Liver (tissue), 9 donors: ENCODE results near the gene SNAP47. TPM values are rescaled to one million over a fixed set of nuclear protein-coding genes. Genes with fewer than 3 reads are reported as not detected.

Source experiments
- DNase-seq: peaks from one replicate; pipeline ENCODE4 v3.0.0-alpha.2; 2017; ENCODE audit warnings: low spot score
- H3K27ac ChIP-seq, 2 donors: one replicate each; pipeline ENCODE4 v1.7.0; 2013; ENCODE audit warnings: inconsistent platforms in 2 of 2, low read length in 2 of 2, control low read depth in 1 of 2, low read depth in 1 of 2, mild to moderate bottlenecking in 1 of 2
- H3K27me3 ChIP-seq, 4 donors: one replicate each; pipeline versions ENCODE4 v1.6.1 to v1.7.0; 2013; ENCODE audit warnings: low read length in 3 of 4, inconsistent platforms in 1 of 4, mild to moderate bottlenecking in 1 of 4, moderate library complexity in 1 of 4; ENCODE audit not compliant: control insufficient read depth in 4 of 4, insufficient read depth in 4 of 4
- H3K36me3 ChIP-seq, 4 donors: one replicate each; pipeline versions ENCODE4 v1.6.1 to v1.7.0; 2013; ENCODE audit warnings: low read length in 3 of 4, mild to moderate bottlenecking in 3 of 4, low read depth in 1 of 4, moderate library complexity in 1 of 4; ENCODE audit not compliant: control insufficient read depth in 4 of 4, insufficient read depth in 3 of 4
- H3K4me1 ChIP-seq, 4 donors: one replicate each; pipeline versions ENCODE4 v1.6.1 to v1.7.0; 2013; ENCODE audit warnings: low read length in 3 of 4, mild to moderate bottlenecking in 3 of 4, moderate library complexity in 1 of 4; ENCODE audit not compliant: control insufficient read depth in 4 of 4, insufficient read depth in 4 of 4
- H3K4me3 ChIP-seq, 3 donors: one replicate each; pipeline versions ENCODE4 v1.6.1 to v1.7.0; 2013; ENCODE audit warnings: low read length in 3 of 3, control low read depth in 1 of 3, low read depth in 1 of 3, mild to moderate bottlenecking in 1 of 3
- H3K9ac ChIP-seq, 2 donors: one replicate each; pipeline ENCODE4 v1.7.0; 2013; ENCODE audit warnings: low read length in 2 of 2, mild to moderate bottlenecking in 2 of 2, moderate library complexity in 2 of 2, control low read depth in 1 of 2, low read depth in 1 of 2
- H3K9me3 ChIP-seq, 4 donors: one replicate each; pipeline versions ENCODE4 v1.6.1 to v1.7.0; 2013; ENCODE audit warnings: low read length in 3 of 4; ENCODE audit not compliant: control insufficient read depth in 4 of 4
- CTCF ChIP-seq: fragments of 150-350 bp; IDR thresholded peaks from 2 replicates; pipeline ENCODE4 v1.5.1; 2017; ENCODE audit warnings: improper control_type of control experiment, low read depth, low read length; ENCODE audit not compliant: missing input control
- EGR1 ChIP-seq, 2 donors: IDR thresholded peaks; 2 replicates each; pipeline ENCODE4 v1.6.1; 2016 to 2018; ENCODE audit warnings: antibody characterized with exemption in 2 of 2, low read depth in 2 of 2
- FOXA2 ChIP-seq: IDR thresholded peaks from 2 replicates; pipeline ENCODE4 v1.6.1; 2016; ENCODE audit warnings: antibody characterized with exemption
- GABPA ChIP-seq, 2 donors: IDR thresholded peaks in 1 of 2; conservative IDR thresholded peaks in 1 of 2; 2 replicates each; pipeline ENCODE4 v1.6.1; 2016; ENCODE audit warnings: antibody characterized with exemption in 2 of 2, mild to moderate bottlenecking in 1 of 2, moderate library complexity in 1 of 2
- HNF4A ChIP-seq, 2 donors: conservative IDR thresholded peaks; 2 replicates each; pipeline ENCODE4 v1.6.1; 2016; ENCODE audit warnings: antibody characterized with exemption in 2 of 2, mild to moderate bottlenecking in 2 of 2
- HNF4G ChIP-seq: IDR thresholded peaks from 2 replicates; pipeline ENCODE4 v1.6.1; 2016; ENCODE audit warnings: antibody characterized with exemption
- JUND ChIP-seq, 2 donors: IDR thresholded peaks; 2 replicates each; pipeline ENCODE4 v1.6.1; 2016; ENCODE audit warnings: antibody characterized with exemption in 2 of 2
- NR2F2 ChIP-seq: IDR thresholded peaks from 2 replicates; pipeline ENCODE4 v1.6.1; 2016; ENCODE audit warnings: antibody characterized with exemption
- RAD21 ChIP-seq, 2 donors: IDR thresholded peaks; 2 replicates each; pipeline ENCODE4 v1.6.1; 2016; ENCODE audit warnings: antibody characterized with exemption in 2 of 2, mild to moderate bottlenecking in 2 of 2
- REST ChIP-seq: IDR thresholded peaks from 2 replicates; pipeline ENCODE4 v1.6.1; 2016; ENCODE audit warnings: antibody characterized with exemption, mild to moderate bottlenecking
- RXRA ChIP-seq, 2 donors: IDR thresholded peaks; 2 replicates each; pipeline ENCODE4 v1.6.1; 2017 to 2018; ENCODE audit warnings: antibody characterized with exemption in 2 of 2, mild to moderate bottlenecking in 1 of 2
- TAF1 ChIP-seq: conservative IDR thresholded peaks from 2 replicates; pipeline ENCODE4 v1.6.1; 2016; ENCODE audit warnings: antibody characterized with exemption, mild to moderate bottlenecking
- YY1 ChIP-seq: IDR thresholded peaks from 2 replicates; pipeline ENCODE4 v1.6.1; 2016; ENCODE audit warnings: antibody characterized with exemption, mild to moderate bottlenecking
- ZBTB33 ChIP-seq: IDR thresholded peaks from 2 replicates; pipeline ENCODE4 v1.6.1; 2016; ENCODE audit warnings: antibody characterized with exemption
- WGBS: extraction: QIAGEN DNeasy Blood & Tissue Kit; methylation state at CpG from one replicate; pipeline ENCODE4 v1.1.7; 2013; 5-methylcytosine and 5-hydroxymethylcytosine counted together
- polyA plus RNA-seq, 2 donors: library from polyadenylated mRNA; stranded (reverse) in 1 of 2; unstranded in 1 of 2; fragments of 200-250 nt in 1 of 2; fragments of >200 nt in 1 of 2; fragmentation: Nextera tagmentation in 1 of 2; extraction: Ambion mirVana in 1 of 2; gene quantifications; one replicate each; pipeline versions ENCODE4 v1.2.1 to v1.2.3, GENCODE V29; 2013 to 2015
- total RNA-seq, 2 donors: library from RNA; depleted of rRNA; stranded (reverse); fragments of >200 nt; gene quantifications; one replicate each; pipeline ENCODE4 v1.2.3, GENCODE V29; 2014
- TF ChIP-seq, protein P1 (sequence below): IDR thresholded peaks from 2 replicates; pipeline ENCODE4 v1.6.1; 2016; ENCODE audit warnings: antibody characterized with exemption
- donor health status: healthy.
- donor health status: healthy.
- donor health status: healthy.
- donor health status: healthy.
- donor health status: healthy.

The SNAP47 gene
- total and polyA plus RNA-seq, 4 donors = 15.3 to 23.3 (median 16.3) TPM

DNA sequence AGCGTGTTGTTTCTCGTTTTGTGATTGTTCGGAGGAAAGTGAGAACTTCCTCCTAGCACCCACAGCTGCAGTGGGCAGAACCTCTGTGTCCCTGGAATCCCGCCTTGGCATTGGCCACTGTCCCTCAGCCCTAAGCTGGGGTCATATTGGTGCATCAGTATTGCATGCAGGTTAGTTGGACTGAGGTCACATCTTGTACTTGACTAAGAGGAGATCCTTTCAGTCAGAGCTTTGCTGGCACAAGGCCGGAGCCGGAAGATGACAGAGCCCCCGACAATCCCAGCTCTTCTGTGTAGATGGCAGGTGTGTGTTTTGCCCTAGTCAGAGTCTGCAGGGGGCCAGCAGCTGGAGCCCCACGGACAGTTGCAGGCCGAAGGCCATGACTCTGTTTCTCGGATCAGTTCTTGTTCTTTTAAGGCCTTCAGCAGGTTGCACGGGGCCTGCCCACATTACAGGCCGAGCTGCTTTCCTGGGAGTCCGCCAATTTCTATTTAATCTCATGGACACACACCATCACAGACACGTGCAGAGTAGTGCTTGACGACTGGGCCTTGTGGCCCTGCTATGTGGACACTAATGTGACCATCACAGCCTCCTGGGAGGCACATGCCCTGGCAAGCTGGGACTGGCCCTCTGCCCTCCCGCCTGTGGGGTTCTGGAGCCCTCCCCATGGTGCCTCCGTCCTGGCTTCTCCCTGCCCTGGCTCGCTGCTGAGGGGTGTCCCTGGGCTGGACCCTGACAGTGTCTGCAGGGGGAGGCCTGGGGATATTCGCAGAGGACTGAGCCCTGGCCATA is 14.9 kb downstream of the SNAP47 start:
- TF ChIP-seq EGR1 (IDR thresholded peaks at IDR 0.05; ENCODE audit: low read depth in 2 of 2) (no peak), GABPA (IDR thresholded peaks at IDR 0.05 in 1 of 2, conservative IDR thresholded peaks at IDR 0.05 in 1 of 2) (no peak), JUND (IDR thresholded peaks at IDR 0.05) (no peak)
- no peak for DNase-seq
- 92% methylated on average over 19 of the region's 19 CpGs for WGBS
- H3K27me3 ChIP-seq = no peaks in the 10 kb centered on the region
- peaks cover 0 to 9% (median 5%) of the 10 kb centered on the region in 4 donors for H3K4me1 ChIP-seq
- peaks cover 2 to 18% (median 6%) of the 10 kb centered on the region in 4 donors for H3K36me3 ChIP-seq
- H3K4me3 ChIP-seq = no peak overlapping the region
- H3K9ac ChIP-seq = no peak overlapping the region
- H3K9me3 ChIP-seq = no peaks in the 10 kb centered on the region
- H3K27ac ChIP-seq = no peak overlapping the region

DNA sequence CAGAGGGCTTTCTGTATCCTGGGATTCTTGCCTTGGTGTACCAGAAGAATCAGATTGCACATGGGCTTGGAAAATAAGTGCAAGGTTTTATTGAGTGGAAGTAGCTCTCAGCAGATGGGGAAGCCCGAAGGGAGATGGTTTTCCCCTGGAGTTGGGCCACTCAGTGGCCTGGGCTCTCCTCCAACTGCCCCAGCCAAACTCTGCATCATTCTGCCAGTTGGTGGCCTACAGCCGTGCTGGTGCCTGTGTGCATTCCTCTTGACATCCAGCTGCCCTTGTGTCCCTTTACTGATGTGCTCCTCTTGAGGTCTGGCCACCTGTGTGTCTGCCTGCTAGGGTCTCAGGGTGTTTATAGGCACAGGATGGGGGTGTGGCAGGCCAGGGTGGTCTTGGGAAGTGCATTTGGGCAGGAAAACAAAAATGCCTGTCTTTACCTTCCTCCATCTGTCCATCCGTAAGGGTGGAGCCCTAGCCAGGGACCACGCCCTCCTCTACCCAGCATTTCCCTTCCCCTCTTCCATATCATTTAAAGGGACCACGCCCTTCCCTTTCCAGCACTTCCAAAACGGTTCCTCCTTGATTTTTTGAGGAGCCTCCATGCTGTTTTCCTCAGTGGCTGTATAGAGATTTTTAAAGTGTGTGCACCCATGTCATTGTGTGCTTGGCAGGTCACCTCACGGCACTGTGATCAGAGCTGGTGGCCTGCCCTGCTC is 18.9 kb downstream of the SNAP47 start:
- Histone ChIP-seq H3K4me1 (peaks cover 0 to 13% (median 3%) of the 10 kb centered on the region in 4 donors), H3K9me3 (no peaks in the 10 kb centered on the region), H3K9ac (no peak overlapping the region), H3K27me3 (no peaks in the 10 kb centered on the region), H3K36me3 (peaks cover 0 to 26% (median 8%) of the 10 kb centered on the region in 4 donors), H3K27ac (no peak overlapping the region), H3K4me3 (no peak overlapping the region)
- DNase-seq = no peak
- no peak for TF ChIP-seq TAF1
- TF ChIP-seq CTCF = no peak
- TF ChIP-seq FOXA2 = no peak
- TF ChIP-seq HNF4A (conservative IDR thresholded peaks at IDR 0.05) = no peak
- TF ChIP-seq ZBTB33 = no peak
- no peak for TF ChIP-seq RAD21 (IDR thresholded peaks at IDR 0.05)
- no peak for TF ChIP-seq YY1
- no peak for TF ChIP-seq GABPA (IDR thresholded peaks at IDR 0.05 in 1 of 2, conservative IDR thresholded peaks at IDR 0.05 in 1 of 2)
- WGBS = 65% methylated on average over 7 of the region's 7 CpGs

GRCh38 chr1:227754958-227755357 is 19.7 kb downstream of the SNAP47 start:
- peaks cover 0 to 9% (median 2%) of the 10 kb centered on the region in 4 donors for H3K4me1 ChIP-seq
- H3K9ac ChIP-seq = no peak overlapping the region
- H3K4me3 ChIP-seq = no peak overlapping the region
- no peaks in the 10 kb centered on the region for H3K9me3 ChIP-seq
- 94% methylated on average over 4 of the region's 4 CpGs for WGBS
- no peak for DNase-seq
- H3K36me3 ChIP-seq = peaks cover 0 to 34% (median 14%) of the 10 kb centered on the region in 4 donors
- no peak overlapping the region for H3K27ac ChIP-seq
- no peaks in the 10 kb centered on the region for H3K27me3 ChIP-seq
- TF ChIP-seq GABPA (IDR thresholded peaks at IDR 0.05 in 1 of 2, conservative IDR thresholded peaks at IDR 0.05 in 1 of 2) (no peak), RAD21 (IDR thresholded peaks at IDR 0.05) (no peak), NR2F2 (no peak), HNF4G (no peak), REST (no peak), RXRA (IDR thresholded peaks at IDR 0.05) (no peak), TAF1 (no peak), HNF4A (conservative IDR thresholded peaks at IDR 0.05) (no peak), CTCF (no peak)
- TF ChIP-seq, protein P1, sequence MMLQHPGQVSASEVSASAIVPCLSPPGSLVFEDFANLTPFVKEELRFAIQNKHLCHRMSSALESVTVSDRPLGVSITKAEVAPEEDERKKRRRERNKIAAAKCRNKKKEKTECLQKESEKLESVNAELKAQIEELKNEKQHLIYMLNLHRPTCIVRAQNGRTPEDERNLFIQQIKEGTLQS = no peak
